GM19395 (cell line): ENCODE results near the gene CEP72.
"Not testable (repeated sequence)": the region's sequence is repeated elsewhere in the genome, so short reads cannot be mapped to it uniquely, and the experiment has no call there.

Experiments
- ATAC-seq: cut with Tn5 transposase; IDR thresholded peaks from one replicate; pipeline ENCODE4 v1.9.1; 2021; ENCODE audit warnings: mild to moderate bottlenecking, moderate library complexity; ENCODE audit not compliant: unreplicated experiment

CEP72 gene

GRCh38 chr5:696753-697702 lies 84.9 kb downstream of the CEP72 start:
- ATAC-seq, result not testable (repeated sequence)
